Rectal smooth muscle tissue (tissue), 1 donor: ENCODE results near the gene RNF175.

Experiments used
- H3K27ac ChIP-seq: one replicate; pipeline ENCODE4 v1.7.0; 2013; ENCODE audit warnings: low read depth, low read length, inconsistent platforms
- H3K27me3 ChIP-seq: one replicate; pipeline ENCODE4 v1.7.0; 2013; ENCODE audit warnings: low read length; ENCODE audit not compliant: control insufficient read depth, insufficient read depth
- H3K36me3 ChIP-seq: one replicate; pipeline ENCODE4 v1.7.0; 2013; ENCODE audit warnings: low read length; ENCODE audit not compliant: control insufficient read depth, insufficient read depth
- H3K4me1 ChIP-seq: one replicate; pipeline ENCODE4 v1.7.0; 2013; ENCODE audit warnings: low read length; ENCODE audit not compliant: control insufficient read depth, insufficient read depth
- H3K4me3 ChIP-seq: one replicate; pipeline ENCODE4 v1.7.0; 2013; ENCODE audit warnings: low read length
- H3K9ac ChIP-seq: one replicate; pipeline ENCODE4 v1.7.0; 2013; ENCODE audit warnings: low read length

The RNF175 gene

GRCh38 chr4:153758136-153758535, 1.7 kb downstream of the RNF175 start:
- H3K4me3 ChIP-seq = no peak overlapping the region
- peaks cover 9% of the 10 kb centered on the region for H3K27me3 ChIP-seq
- H3K9ac ChIP-seq = no peak overlapping the region
- no peak overlapping the region for H3K27ac ChIP-seq
- no peaks in the 10 kb centered on the region for H3K36me3 ChIP-seq
- no peaks in the 10 kb centered on the region for H3K4me1 ChIP-seq

- Histone ChIP-seq H3K9ac (no peak overlapping the region), H3K4me1 (no peaks in the 10 kb centered on the region), H3K27me3 (peaks cover 9% of the 10 kb centered on the region), H3K36me3 (no peaks in the 10 kb centered on the region), H3K27ac (no peak overlapping the region), H3K4me3 (no peak overlapping the region)
Observed at GRCh38 chr4:153757407-153757806, 2.4 kb downstream of the RNF175 start.

- Histone ChIP-seq H3K27me3 (peaks cover 9% of the 10 kb centered on the region), H3K9ac (no peak overlapping the region), H3K4me1 (no peaks in the 10 kb centered on the region), H3K27ac (no peak overlapping the region), H3K4me3 (no peak overlapping the region), H3K36me3 (no peaks in the 10 kb centered on the region)
Observed at GRCh38 chr4:153755186-153755585, 4.6 kb downstream of the RNF175 start.

- Histone ChIP-seq H3K36me3 (no peaks in the 10 kb centered on the region), H3K27me3 (no peaks in the 10 kb centered on the region), H3K9ac (no peak overlapping the region), H3K4me3 (no peak overlapping the region), H3K27ac (no peak overlapping the region), H3K4me1 (no peaks in the 10 kb centered on the region)
Observed at GRCh38 chr4:153750197-153750817, 9.5 kb downstream of the RNF175 start.

- Histone ChIP-seq H3K27me3 (no peaks in the 10 kb centered on the region), H3K4me3 (no peak overlapping the region), H3K36me3 (no peaks in the 10 kb centered on the region), H3K27ac (no peak overlapping the region), H3K9ac (no peak overlapping the region), H3K4me1 (no peaks in the 10 kb centered on the region)
Observed at GRCh38 chr4:153748378-153748777, 11.4 kb downstream of the RNF175 start.

GRCh38 chr4:153747406-153747955, 12.3 kb downstream of the RNF175 start:
- H3K4me1 ChIP-seq = no peaks in the 10 kb centered on the region
- no peak overlapping the region for H3K9ac ChIP-seq
- H3K27me3 ChIP-seq = no peaks in the 10 kb centered on the region
- H3K27ac ChIP-seq = no peak overlapping the region
- H3K4me3 ChIP-seq = no peak overlapping the region
- H3K36me3 ChIP-seq = no peaks in the 10 kb centered on the region

GRCh38 chr4:153745651-153746050, 14.2 kb downstream of the RNF175 start:
- Histone ChIP-seq H3K27me3 (no peaks in the 10 kb centered on the region), H3K27ac (no peak overlapping the region), H3K36me3 (no peaks in the 10 kb centered on the region), H3K9ac (no peak overlapping the region), H3K4me1 (no peaks in the 10 kb centered on the region), H3K4me3 (no peak overlapping the region)

- H3K4me1 ChIP-seq = no peaks in the 10 kb centered on the region
- H3K4me3 ChIP-seq = no peak overlapping the region
- no peak overlapping the region for H3K27ac ChIP-seq
- no peak overlapping the region for H3K9ac ChIP-seq
- H3K36me3 ChIP-seq = no peaks in the 10 kb centered on the region
- no peaks in the 10 kb centered on the region for H3K27me3 ChIP-seq
Observed at GRCh38 chr4:153741541-153741940, 18.3 kb downstream of the RNF175 start.

- Histone ChIP-seq H3K27ac (no peak overlapping the region), H3K27me3 (no peaks in the 10 kb centered on the region), H3K36me3 (no peaks in the 10 kb centered on the region), H3K4me3 (no peak overlapping the region), H3K4me1 (no peaks in the 10 kb centered on the region), H3K9ac (no peak overlapping the region)
Observed at GRCh38 chr4:153735906-153736461, 23.8 kb downstream of the RNF175 start.

GRCh38 chr4:153733751-153734448, 25.9 kb downstream of the RNF175 start:
- no peaks in the 10 kb centered on the region for H3K27me3 ChIP-seq
- H3K4me3 ChIP-seq = no peak overlapping the region
- no peak overlapping the region for H3K9ac ChIP-seq
- H3K27ac ChIP-seq = no peak overlapping the region
- H3K4me1 ChIP-seq = no peaks in the 10 kb centered on the region
- H3K36me3 ChIP-seq = no peaks in the 10 kb centered on the region

- no peaks in the 10 kb centered on the region for H3K4me1 ChIP-seq
- H3K27me3 ChIP-seq = no peaks in the 10 kb centered on the region
- no peak overlapping the region for H3K27ac ChIP-seq
- H3K36me3 ChIP-seq = no peaks in the 10 kb centered on the region
- no peak overlapping the region for H3K9ac ChIP-seq
- H3K4me3 ChIP-seq = no peak overlapping the region
Observed at GRCh38 chr4:153731239-153731638, 28.6 kb downstream of the RNF175 start.

- no peaks in the 10 kb centered on the region for H3K4me1 ChIP-seq
- no peaks in the 10 kb centered on the region for H3K27me3 ChIP-seq
- H3K9ac ChIP-seq = no peak overlapping the region
- H3K4me3 ChIP-seq = no peak overlapping the region
- no peaks in the 10 kb centered on the region for H3K36me3 ChIP-seq
- no peak overlapping the region for H3K27ac ChIP-seq
Observed at GRCh38 chr4:153729895-153730294, 29.9 kb downstream of the RNF175 start.
